HuH-7 (cell line): ENCODE data around the gene PPP2R3C.
"Not testable (repeated sequence)": the region's sequence is repeated elsewhere in the genome, so short reads cannot be mapped to it uniquely, and the experiment has no call there.

Experiments used
- DNase-seq: peaks from one replicate; pipeline ENCODE4 v3.0.0; 2011; ENCODE audit warnings: low spot score

Gene PPP2R3C

GRCh38 chr14:35124127-35124526, 2.3 kb upstream of the PPP2R3C start:
- DNase-seq, result no peak

GRCh38 chr14:35123388-35123703, 1.6 kb upstream of the PPP2R3C start:
- no peak for DNase-seq

GRCh38 chr14:35122696-35123387, 1.1 kb upstream of the PPP2R3C start:
- DNase-seq, result no peak

GRCh38 chr14:35121026-35121886, 534 bp downstream of the PPP2R3C start:
- DNase-seq, result no peak

- DNase-seq, result no peak
These were observed 4.7 kb downstream of the PPP2R3C start for GRCh38 chr14:35117112-35117511.

GRCh38 chr14:35116242-35116641, 5.5 kb downstream of the PPP2R3C start:
- no peak for DNase-seq

GRCh38 chr14:35114036-35114435, 7.8 kb downstream of the PPP2R3C start:
- no peak for DNase-seq

- DNase-seq, result no peak
These were observed 8.4 kb downstream of the PPP2R3C start for GRCh38 chr14:35113308-35113950.

GRCh38 chr14:35112641-35113040, 9.1 kb downstream of the PPP2R3C start:
- DNase-seq, result no peak

GRCh38 chr14:35107866-35108265, 13.9 kb downstream of the PPP2R3C start:
- no peak for DNase-seq

- not testable (repeated sequence) for DNase-seq
These were observed 27.1 kb downstream of the PPP2R3C start for GRCh38 chr14:35094645-35095044.

- DNase-seq, result no peak
These were observed 33.3 kb downstream of the PPP2R3C start for GRCh38 chr14:35088514-35088913.

GRCh38 chr14:35085441-35085840, 36.3 kb downstream of the PPP2R3C start:
- DNase-seq, result no peak

GRCh38 chr14:35083530-35084150, 38.1 kb downstream of the PPP2R3C start:
- no peak for DNase-seq

GRCh38 chr14:35079742-35080141, 42.0 kb downstream of the PPP2R3C start:
- DNase-seq, result no peak

GRCh38 chr14:35078082-35078481, 43.7 kb downstream of the PPP2R3C start:
- DNase-seq, result peak; percentile 8

GRCh38 chr14:35073486-35073885, 48.3 kb downstream of the PPP2R3C start:
- DNase-seq, result no peak

- DNase-seq, result no peak
These were observed 49.6 kb downstream of the PPP2R3C start for GRCh38 chr14:35072226-35072625.

- no peak for DNase-seq
These were observed 53.4 kb downstream of the PPP2R3C start for GRCh38 chr14:35068238-35069012.

GRCh38 chr14:35065731-35066130, 56.1 kb downstream of the PPP2R3C start:
- not testable (repeated sequence) for DNase-seq

GRCh38 chr14:35061113-35061791, 60.5 kb downstream of the PPP2R3C start:
- not testable (repeated sequence) for DNase-seq
